Ramos (cell line): ENCODE measurements around the gene TPST2.

Source experiments
- in situ Hi-C: fragments of 300-500 bp; cut with MboI; formaldehyde crosslinking; loops from one replicate; pipeline ENCODE4 v1.14.3; 2022; ENCODE audit warnings: low sequenced_read_pairs; ENCODE audit not compliant: unreplicated experiment

Gene TPST2

DNA sequence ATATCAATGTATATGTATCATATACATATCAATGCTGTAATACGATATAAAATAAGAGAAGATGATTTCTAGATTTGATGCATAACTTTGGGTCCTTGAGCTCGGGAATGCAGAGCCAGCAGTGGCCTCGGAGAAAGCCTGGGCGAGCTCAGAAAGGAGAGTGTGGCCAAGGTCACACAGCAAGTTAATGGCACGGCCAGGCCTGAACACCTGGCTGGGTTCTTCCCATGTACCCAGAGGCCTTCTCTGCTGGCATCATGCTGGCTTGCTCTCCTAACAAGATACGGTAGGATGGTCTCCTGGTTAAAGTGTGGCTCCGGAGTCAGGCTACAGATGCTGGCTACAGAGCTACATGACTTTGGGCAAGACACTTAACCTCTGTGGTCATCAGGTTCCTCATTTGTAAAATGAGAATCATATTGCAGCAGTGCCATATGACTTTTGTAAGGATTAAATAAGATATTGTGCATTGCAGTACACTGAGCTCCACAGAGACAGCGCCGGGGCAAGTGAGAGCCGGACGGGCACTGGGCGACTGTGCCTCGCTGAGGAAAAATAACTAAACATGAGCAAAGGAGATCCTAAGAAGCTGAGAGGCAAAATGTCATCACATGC, 29.9 kb downstream of the TPST2 start:
- in situ Hi-C loops: no loop called here

DNA sequence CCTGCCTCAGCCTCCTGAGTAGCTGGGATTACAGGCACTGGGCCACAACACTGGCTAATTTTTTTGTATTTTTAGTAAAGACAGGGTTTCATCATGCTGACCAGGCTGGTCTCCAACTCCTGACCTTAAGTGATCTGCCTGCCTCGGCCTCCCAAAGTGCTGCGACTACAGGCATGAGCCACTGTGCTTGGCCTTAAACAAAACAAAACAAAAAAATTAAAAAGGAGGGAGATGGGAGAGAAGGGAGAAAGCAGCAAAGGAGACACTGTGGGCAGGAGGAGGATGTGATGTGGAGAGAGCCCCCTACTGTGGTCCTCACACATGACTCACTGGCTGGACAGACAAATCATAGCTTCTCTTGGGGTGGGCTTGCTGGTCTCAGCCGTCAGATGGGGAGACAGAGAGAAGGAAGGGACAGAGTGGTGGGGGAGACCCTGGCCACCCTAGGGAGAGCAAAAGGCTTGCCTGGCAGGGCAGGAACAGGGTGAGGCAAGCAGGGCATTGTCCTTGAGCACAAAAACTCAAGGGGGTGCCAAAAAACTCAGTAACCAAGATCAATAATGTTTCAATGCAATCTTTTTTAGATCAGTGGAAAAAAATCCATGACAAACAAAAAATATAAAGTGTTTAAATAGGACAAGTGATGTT, 31.6 kb downstream of the TPST2 start:
- in situ Hi-C loops: no loop called here

DNA sequence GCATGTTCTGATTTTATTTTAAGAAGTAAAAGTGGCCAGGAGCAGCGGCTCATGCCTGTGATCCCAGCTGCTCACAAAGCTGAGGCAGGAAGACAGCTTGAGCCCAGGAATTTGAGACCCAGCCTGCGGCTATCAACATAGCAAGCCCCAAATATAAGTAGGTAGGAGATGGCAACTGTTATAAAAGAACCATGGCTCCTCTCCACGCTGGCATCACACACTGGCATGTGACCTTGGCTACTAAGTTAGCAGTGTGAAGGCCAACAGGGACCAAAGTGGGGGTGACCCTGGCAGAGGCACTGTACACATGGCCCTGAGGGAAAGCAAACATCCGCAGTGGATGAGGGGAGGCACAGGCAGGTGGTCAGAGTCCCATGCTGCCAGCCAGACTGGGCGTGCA, 33.0 kb downstream of the TPST2 start:
- in situ Hi-C loops: no loop called here

DNA sequence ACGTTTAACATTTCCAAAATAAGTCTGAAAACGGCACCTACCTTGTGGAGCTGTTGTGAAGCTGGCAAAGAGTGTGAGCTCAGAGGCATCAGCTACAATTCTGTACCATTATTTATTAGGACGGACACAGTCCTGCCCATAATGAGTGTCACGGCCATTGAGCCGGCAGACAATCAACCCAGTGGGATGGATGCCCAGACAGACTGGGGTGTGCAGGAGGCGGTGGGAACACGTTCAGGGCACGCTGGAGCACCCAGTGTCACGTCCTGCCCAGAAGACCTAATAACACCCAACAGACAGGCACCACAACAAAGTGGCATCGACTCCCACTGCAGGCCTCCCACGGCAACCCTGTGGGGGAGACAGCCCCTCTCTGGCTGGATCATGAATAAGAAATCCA, 34.5 kb downstream of the TPST2 start:
- in situ Hi-C loops: no loop called here

DNA sequence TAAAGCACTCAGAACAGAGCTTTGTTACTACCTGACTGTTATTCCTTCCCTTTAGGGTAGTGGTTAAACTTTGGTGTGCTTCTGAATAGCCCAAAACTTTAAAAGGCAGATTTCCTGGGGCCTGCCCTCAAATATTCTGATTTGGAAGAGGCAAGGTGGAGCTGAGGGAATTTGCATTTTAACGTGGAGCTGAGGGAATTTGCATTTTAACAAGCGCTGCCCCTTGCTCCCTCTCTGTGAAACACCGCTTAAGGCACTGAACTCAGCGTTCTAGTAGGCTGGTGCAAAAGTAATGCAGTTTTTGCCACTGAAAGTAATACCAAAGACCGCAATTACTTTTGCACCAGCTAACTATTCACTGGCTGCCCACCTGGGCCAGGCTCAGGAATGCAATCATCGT, 35.0 kb downstream of the TPST2 start:
- in situ Hi-C loops: no loop called here

DNA sequence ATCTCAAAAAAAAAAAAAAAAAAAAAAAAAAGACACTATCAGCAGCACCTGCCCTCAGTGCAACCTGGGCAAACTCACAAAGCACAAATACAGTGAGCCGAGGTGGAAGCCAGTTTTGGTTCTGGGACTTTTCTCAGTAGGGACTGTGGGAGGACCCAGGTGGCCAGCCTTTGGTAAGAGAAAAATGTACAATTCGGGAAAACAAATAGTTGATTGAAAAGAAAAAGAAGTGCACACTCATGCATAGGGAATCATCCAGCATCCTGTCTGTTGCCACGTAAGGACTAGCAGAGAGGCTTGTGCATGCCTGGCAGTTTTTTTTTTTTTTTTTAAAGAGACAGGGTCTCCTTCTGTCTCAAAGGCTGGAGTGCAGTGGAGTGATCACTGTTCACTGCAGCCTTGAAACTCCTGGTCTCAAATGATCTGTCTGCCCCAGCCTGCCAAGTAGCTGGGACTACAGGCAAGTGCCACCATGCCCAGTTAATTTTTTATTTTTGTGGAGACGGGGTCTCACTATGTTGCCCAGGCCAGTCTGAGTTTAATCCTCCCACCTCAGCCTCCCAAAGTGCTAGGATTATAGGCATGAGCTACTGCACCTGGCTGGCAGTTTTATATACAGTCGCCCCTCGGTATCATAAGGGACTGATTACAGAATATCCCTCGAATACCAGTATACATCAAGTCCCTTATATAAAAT, 36.7 kb downstream of the TPST2 start:
- in situ Hi-C loops: no loop called here

DNA sequence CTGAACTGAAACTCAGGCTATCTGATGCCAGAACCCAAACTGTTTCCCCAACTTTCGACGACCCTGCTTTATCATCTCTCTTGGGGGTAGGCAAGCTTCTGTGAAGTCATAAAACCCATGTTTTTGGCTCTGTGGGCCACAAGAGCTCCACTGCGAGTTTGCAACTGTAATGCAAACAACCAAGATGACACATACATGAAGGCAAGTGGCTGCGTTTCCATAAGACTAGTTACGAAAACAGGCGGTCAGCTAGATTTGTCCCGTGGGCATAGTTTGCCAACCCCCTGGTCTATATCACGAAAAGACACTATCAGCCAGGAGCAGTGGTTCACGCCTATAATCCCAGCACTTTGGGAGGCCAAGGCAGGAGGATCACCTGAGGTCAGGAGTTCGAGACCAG, 37.5 kb downstream of the TPST2 start:
- in situ Hi-C loops: no loop called here

DNA sequence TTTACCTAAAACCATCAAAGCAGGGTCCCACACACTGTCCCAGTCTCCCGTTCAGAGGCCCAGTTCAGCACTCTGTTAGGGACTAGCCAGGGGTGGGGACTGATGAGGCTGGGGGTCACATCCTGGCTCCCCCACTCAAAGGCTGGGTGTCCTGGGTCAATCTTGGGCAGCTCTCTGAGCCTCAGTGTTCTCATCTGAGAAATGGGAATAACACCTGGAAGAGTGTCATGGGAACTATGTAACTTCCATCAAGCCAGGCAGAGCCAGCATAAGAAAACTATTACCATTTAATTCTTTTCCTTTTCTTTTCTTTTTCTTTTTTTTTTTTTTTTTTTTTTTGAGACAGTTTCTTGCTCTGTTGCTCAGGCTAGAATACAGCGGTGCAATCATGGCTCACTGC, 38.4 kb downstream of the TPST2 start:
- in situ Hi-C loops: no loop called here

DNA sequence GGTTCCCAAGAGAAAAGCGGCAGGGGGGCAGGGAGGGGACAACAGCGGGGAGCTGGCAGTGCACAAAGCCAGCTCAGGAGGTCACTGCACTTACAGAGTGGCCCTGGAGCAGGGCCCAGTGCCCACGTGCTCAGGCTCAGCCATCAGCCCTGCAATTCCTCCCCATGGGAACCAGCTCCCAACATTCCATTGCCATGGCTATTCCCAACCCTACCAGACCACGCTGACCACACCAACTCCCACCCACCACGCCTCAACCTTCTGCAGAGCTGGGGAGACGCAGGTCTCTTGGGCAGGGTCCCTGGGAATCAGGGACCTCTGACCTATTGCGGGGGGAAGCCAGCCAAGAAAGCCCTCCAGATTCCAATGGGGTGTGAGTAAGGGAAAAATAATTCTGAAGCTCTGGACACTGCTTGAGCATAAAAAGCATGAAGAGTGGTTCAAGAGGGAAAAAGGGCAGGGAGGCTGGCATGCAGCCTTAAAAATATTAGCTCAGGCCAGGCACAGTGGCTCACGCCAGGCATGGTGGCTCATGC, 39.4 kb downstream of the TPST2 start:
- in situ Hi-C loops: no loop called here

DNA sequence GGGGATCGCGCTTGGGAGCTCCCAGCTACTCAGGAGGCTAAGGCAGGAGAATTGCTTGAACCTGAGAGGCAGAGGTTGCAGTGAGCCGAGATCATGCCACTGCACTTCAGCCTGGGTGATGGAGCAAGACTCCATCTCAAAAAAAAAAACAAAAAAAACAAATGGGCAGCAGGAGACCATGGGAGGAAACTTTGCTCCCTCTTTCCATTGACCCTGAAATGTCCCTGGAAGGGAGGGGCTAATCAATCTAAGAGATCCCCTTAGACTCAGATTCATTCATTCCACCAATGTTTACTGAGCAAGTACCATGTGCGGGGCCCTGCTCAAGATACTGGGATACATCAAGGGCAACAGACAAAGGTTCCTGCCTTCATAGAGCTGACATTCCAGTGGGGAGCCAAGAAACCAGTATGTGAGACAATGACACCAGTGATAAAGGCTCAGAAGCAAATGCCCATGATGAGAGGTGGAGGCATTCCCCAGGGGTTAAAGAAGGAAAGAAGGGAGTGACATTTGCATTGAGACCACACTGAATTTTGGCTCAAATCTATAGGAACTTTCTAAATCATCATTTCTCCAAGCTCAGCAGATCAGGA, 39.9 kb downstream of the TPST2 start:
- in situ Hi-C loops: no loop called here

DNA sequence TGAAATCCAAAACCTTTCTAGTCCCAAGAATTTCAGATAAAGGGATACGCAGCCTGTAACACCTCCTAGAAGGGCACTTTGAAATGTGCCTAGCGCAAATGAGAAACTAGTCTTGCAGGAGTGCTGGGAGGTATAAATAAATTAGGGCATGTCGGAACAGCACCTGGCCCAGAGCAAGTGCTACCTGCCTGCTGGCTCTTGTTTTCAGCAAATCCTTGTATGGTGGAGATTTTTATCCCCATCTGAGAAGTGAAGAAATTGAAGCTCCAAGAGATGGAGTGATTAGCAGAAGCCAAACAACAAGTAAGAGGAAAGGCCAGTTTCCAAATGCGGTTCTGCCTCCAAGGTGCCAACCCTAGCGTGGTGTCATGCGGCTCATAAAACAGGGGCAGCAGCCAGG, 40.9 kb downstream of the TPST2 start:
- in situ Hi-C loops: no loop called here

DNA sequence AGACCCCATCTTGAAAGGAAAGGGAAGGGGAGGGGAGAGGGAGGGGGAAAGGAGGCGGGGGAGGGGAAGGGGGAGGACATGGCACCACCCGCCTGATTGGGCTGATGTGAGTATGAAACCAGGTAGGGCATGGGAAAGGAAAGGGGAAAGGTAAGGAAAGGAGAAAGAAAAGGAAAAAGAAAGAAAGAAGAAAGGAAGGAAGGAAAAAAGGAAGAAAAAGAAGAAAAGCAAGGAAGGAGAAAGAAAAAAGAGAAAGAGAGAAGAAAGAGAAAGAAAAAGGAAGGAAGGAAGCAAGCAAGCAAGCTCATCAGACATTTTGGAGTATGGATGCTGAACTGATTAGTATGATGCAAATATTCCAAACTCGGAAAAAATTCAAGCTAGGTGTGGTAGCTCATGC, 41.6 kb downstream of the TPST2 start:
- in situ Hi-C loops: no loop called here

DNA sequence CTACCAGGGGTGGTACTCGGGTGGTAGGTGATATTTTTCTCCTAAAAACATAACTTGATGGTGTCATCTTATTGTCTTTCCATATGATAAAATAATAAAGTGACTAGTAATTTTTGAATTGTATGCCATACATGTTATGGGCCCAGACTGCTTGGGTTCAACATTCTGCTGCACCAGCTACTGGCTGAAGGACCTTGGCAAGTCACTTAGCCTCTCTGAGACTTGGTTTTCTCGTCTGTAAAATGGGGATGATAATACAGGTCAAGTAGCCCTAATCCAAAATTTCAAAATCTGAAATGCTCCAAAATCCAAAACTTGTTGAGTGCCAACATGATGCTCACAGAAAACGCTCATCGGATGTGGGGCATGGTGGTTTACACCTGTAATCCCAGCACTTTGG, 42.1 kb downstream of the TPST2 start:
- in situ Hi-C loops: no loop called here

DNA sequence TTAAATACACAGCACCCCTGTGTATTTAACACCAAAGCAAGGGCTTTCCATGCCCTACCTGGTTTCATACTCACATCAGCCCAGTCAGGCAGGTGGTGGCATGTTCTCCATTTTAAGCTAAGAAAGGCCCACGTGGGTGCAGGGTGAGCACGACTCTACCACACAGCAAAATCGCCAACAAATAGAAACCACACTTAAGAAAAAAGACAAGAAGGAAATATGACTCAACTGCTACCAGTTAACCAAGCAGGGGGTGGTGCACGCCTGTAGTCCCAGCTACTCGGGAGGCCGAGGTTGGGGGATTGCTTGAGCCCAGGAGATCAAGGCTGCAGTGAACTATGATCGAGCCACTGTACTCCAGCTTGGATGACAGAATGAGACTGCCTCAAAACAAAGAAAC, 42.5 kb downstream of the TPST2 start:
- in situ Hi-C loops: no loop called here

DNA sequence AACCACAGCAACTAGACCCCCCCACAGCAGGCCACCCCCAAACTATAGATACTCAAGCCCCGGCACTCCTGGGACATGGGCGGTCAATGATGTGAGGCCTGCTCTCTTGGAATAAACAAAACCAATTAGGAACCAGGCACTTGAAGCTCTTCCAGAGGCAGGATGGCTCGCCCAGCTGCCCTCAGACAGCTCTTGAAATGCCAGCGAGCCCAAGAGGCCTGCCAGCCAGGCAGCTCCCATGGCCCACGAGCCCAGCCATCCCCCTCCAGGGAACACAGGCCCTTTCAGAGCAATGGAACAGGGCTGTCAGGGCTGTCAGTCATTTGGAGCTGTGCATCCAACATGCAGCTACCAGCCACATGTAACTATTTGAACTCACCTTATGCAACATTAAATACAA, 43.6 kb downstream of the TPST2 start:
- in situ Hi-C loops: no loop called here

DNA sequence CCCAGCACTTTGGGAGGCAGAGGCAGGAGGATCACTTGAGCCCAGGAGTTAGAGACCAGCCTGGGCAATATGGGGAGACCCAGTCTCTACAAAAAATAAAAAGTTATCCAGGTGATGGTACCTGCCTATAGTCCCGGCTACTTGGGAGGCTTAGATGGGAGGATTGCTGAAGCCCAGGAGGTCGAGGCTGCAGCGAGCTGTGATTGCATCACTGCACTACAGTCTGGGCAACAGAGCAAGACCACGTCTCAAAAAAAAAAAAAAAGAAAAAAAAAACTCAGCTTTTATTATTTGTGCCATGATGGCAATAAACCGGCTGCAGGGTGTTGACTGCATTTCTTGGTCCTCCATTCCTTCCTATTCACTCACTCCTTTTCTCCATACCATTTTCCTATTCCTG, 44.1 kb downstream of the TPST2 start:
- in situ Hi-C loops: no loop called here

DNA sequence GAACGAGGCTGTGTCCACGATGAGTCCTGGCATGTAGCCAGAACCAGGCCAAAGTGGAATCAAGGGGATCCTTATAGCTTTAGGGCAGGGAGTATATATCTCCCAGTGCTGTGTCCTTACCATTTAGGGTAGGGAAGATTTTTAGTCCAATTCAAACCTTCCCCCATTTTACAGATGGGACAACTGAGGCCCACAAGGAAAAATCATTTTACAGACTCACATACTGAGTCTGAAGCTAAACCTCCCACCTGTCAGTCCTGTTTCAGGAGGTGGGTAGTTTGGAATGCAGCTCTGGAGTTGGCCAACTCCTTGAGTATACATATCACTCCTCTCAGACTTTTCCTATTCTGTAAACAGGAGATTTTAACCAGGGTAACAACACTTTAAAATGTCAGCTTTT, 44.5 kb downstream of the TPST2 start:
- in situ Hi-C loops: no loop called here

DNA sequence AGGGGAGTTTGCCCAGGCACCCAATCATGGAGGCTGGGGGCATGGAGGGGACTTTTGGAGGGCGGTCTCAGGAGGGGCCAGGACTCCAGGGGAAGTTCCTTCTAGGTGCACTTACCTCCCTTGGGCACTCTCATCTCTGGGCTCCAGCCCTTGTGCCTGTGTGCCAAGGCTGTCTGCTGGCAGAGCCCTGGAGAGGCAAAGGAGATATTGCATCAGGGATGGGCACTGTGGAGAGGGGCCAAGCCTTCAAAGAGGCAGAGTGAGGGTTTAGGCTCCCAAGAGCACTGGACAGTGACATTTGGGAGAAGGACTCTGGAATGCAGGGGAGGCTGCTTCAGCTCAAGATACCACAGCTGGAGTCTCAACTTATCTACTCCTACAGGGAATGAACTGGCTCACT, 45.4 kb downstream of the TPST2 start:
- in situ Hi-C loops: no loop called here

DNA sequence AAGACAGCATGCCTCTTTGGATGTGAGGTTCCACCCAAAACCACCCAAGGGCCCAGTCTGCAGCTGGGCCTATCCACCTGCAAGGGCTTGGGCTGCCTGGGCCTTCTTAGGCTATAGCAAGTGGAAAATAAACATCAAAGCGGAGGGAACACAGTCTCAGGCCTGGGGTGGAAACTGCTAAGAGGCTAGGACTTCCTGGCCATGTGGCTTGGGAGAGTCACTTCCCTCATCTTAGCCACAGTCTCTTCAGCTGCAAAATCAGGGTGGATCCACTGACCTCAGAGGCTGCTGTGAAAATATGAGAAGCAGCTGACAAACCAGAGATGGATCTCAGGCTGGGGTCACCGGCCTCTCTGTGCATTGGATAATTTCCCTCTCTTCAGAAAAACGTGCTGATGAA, 47.1 kb downstream of the TPST2 start:
- in situ Hi-C loops: no loop called here

DNA sequence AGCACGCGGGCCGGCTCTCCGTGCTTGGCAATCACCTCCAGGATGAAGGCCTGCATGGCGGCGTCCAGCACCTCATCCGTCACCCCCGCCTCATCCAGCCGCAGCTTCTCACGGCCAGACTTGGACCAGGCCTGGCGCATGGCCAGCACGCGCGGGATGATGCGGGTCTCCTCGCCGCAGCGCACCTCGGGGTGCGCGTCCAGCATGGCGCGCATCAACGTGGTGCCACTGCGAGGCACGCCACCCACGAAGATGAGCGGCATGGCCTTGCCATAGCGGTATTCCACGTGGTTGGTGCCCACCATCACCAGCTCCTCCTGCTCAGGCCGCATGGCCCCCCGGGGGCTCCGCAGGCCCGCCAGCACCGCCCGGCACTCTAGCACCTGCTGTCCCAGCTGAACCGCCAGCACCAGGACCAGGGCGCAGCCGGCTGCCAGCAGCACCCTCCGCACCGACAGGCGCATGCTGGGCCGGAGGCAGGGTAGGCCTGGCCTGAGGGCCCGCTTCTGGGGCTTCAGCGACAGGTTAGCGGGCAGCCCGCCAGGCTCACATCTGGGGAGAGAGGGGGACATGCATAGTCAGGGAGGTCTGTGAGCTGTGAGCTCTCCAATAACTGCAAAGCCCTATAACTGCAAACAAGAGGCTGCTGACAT, 48.6 kb downstream of the TPST2 start:
- in situ Hi-C loops: no loop called here

DNA sequence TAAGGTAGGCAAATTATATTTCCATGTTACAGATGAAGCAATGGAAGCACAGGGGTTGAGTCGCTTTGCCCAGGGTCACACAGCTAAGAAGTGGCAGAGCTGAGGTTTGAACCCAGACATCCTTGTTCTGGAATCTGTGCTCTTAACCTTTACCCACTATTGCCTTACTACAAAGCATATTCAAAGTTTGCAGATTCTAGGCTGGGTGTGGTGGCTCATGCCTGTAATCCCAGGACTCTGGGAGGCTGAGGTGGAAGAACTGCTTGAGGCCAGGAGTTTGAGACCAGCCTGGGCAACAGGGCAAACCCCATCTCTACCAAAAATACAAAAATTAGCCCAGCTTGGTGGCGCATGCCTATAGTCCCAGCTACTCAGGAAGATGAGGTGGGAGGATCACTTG, 49.8 kb downstream of the TPST2 start:
- in situ Hi-C loops: no loop called here
